ENCODE measurements around the gene NQO2.

DNA sequence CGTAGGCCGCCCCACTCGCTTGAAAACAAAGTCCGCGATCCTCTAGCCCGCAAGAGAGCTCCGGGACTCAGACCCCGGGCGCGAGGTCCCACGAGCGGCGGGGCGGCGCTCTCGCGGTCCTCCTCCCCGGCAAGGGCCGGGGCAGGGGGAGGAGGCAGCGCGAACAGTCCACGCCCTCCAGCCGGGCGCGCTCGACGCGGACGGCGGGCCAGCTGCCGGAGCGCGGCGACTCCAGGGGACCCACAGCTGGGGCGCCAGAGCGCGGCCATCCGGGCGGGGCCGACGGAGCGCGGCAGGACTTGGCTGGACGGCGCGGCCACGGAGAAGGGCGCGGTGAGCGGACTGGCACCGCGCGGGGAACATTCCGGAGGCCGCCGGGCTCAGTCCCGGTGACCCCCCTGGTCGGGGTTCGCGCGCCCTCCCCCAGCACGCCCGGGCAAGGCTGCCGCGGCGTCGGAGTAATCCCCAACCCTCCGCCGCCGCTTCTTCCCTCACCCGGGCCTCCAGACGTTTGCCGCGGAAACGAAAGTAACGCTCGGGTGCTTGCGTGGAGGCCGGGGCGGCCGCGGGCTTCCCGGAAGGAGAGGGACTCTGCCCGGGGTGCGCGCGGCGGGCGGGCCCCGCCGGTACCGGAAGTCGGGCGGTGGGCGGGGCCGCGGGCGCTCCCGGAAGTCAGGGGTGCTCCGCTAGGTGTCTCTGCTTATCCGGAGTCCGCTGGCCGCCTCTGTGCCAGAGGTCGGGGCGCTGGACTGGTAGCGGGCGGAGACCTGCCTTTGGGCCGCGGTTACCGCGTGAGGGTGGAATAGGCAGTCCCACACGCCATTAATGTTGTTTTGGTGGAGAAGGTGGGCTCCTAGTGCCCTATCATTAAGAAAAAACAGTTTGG, 68.9 kb downstream of the NQO2 start, which contains the start of gene RIPK1:
- no peak for TF ChIP-seq ZNF274 (IDR thresholded peaks at IDR 0.05; ENCODE audit: low read depth, low read length)
- TF ChIP-seq YY1 (IDR thresholded peaks at IDR 0.05; ENCODE audit: insufficient read depth, insufficient read length) = no peak

Data from NT2/D1 (cell line).